HFFc6 (cell line): ENCODE data around the gene SUMO3. TPM values are rescaled to one million over a fixed set of nuclear protein-coding genes. Genes with fewer than 3 reads are reported as not detected.

Experiments used
- DNase-seq: peaks from one replicate; pipeline ENCODE4 v3.0.0-alpha.2; 2018
- H3K27ac Mint-ChIP-seq: 2 replicates; pipeline ENCODE4 v1.8.0; 2020; ENCODE audit warnings: mild to moderate bottlenecking, mixed read lengths
- H3K27me3 Mint-ChIP-seq: 2 replicates; pipeline ENCODE4 v1.8.0; 2021; ENCODE audit warnings: mild to moderate bottlenecking, moderate library complexity, mixed read lengths; ENCODE audit not compliant: insufficient read depth
- H3K36me3 Mint-ChIP-seq: 2 replicates; pipeline ENCODE4 v1.8.0; 2021; ENCODE audit warnings: low read depth, mixed read lengths
- H3K4me1 Mint-ChIP-seq: 2 replicates; pipeline ENCODE4 v1.8.0; 2020; ENCODE audit warnings: low read depth, mixed read lengths
- H3K4me3 Mint-ChIP-seq: 2 replicates; pipeline ENCODE4 v1.8.0; 2020; ENCODE audit warnings: mild to moderate bottlenecking, moderate library complexity, mixed read lengths
- H3K9me3 Mint-ChIP-seq: 2 replicates; pipeline ENCODE4 v1.8.0; 2020; ENCODE audit warnings: mild to moderate bottlenecking, mixed read lengths
- total RNA-seq, 6 experiments: library from RNA; stranded (reverse); fragmentation: NEBNext Ultra II Directional; extraction: Animal tissue kit (Norgen Biotek cat#: 25700); gene quantifications; 2 replicates in 1 of 6; 3 replicates in 5 of 6; pipeline ENCODE4 v1.2.3, GENCODE V29; 2021
- TF ChIP-seq, protein P1 (sequence below): fragments of 200-600 bp; sonication (generic); IDR thresholded peaks from 2 replicates; pipeline ENCODE4 v1.5.0; 2021; ENCODE audit warnings: antibody characterized with exemption, mild to moderate bottlenecking

Gene SUMO3
- total RNA-seq, 6 experiments from 2014 or later, result 116 to 160 (median 147) TPM

DNA sequence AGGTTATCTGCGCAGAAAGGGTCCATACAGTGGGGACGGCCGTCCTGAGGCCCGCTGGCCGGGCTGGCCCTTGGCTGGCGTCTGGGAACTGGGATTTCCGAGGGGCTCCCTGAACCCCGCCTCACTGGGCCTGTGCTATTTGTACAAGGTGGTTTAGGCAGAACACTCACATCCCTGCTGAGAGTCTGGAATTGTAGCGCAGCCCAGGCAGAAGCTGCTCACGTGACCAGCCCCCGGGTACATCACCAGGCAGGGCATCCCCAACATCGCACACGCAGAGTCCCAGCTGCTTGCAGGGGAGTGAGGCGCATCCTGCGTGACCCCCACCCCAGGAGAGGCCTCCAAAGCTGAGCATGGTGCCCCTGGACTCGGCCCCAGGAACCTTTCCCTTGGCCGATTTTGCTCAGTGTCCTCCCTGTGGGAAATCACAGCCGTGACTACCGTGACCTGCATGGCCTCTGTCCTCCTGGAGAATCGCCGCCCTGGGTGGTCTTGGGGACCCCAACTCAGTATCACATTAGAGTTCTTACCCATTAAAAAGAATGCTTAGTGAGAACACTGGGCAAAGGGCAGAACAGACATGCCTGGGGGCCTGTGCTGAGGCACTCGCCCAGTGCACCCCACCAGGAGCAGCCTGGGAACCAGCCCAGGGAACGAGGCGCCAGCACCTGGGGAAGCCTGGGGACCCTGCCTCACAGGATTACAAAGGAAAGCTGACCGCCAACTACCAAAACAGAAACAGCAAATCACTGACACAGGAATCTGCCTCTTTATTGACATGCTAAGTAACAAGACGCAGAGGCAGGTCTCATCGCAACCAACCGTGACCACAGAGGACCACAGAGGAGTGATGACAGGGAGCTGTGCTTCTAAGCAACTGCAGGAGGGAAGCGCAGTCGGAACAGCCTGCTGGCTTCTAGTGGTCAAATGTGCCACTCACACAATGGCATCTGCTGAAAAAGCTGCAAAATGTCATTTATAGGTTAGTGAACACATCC, 49.7 kb downstream of the SUMO3 start:
- Mint-ChIP-seq H3K27me3 (peaks cover 2% of the 10 kb centered on the region), H3K36me3 (peaks cover 10% of the 10 kb centered on the region; the same call in 1 of the 2 replicates), H3K27ac (no peak overlapping the region), H3K4me3 (no peak overlapping the region), H3K9me3 (no peaks in the 10 kb centered on the region), H3K4me1 (peaks cover 9% of the 10 kb centered on the region)
- no peak for DNase-seq
- TF ChIP-seq, protein P1, sequence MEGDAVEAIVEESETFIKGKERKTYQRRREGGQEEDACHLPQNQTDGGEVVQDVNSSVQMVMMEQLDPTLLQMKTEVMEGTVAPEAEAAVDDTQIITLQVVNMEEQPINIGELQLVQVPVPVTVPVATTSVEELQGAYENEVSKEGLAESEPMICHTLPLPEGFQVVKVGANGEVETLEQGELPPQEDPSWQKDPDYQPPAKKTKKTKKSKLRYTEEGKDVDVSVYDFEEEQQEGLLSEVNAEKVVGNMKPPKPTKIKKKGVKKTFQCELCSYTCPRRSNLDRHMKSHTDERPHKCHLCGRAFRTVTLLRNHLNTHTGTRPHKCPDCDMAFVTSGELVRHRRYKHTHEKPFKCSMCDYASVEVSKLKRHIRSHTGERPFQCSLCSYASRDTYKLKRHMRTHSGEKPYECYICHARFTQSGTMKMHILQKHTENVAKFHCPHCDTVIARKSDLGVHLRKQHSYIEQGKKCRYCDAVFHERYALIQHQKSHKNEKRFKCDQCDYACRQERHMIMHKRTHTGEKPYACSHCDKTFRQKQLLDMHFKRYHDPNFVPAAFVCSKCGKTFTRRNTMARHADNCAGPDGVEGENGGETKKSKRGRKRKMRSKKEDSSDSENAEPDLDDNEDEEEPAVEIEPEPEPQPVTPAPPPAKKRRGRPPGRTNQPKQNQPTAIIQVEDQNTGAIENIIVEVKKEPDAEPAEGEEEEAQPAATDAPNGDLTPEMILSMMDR, result no peak

DNA sequence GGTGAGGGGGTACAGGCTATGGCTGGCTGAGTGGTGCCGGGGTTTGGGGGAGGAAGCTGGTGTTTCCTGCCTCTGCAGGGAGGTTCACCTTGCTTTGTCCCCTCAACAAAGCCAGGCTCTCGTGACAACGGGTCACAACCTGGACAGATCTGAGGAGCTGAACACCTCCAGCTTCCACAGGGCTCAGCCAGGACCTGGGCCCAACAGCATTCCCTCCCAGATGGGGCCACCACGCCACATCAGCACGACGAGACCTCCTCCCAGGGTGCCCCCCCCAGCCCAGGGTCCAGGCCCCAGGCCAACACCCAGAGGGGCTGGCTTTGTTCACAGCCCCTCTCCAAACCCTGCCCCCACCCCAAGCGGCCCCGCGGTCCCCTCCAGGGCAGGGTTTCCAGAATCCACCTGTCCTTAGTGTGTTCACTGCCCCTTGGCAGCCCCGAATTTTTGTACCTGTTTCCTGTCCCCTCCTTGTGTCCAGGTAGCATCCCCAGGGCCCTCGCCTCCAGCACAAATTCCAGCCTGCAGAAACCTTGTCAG, 51.0 kb downstream of the SUMO3 start:
- Mint-ChIP-seq H3K9me3 (no peaks in the 10 kb centered on the region), H3K27me3 (peaks cover 2% of the 10 kb centered on the region), H3K27ac (peak overlapping the region; percentile 26; the same call in 1 of the 2 replicates), H3K36me3 (peaks cover 4% of the 10 kb centered on the region; the same call in 1 of the 2 replicates), H3K4me1 (peaks cover 9% of the 10 kb centered on the region), H3K4me3 (no peak overlapping the region)
- TF ChIP-seq, protein P1, result no peak
- no peak for DNase-seq

DNA sequence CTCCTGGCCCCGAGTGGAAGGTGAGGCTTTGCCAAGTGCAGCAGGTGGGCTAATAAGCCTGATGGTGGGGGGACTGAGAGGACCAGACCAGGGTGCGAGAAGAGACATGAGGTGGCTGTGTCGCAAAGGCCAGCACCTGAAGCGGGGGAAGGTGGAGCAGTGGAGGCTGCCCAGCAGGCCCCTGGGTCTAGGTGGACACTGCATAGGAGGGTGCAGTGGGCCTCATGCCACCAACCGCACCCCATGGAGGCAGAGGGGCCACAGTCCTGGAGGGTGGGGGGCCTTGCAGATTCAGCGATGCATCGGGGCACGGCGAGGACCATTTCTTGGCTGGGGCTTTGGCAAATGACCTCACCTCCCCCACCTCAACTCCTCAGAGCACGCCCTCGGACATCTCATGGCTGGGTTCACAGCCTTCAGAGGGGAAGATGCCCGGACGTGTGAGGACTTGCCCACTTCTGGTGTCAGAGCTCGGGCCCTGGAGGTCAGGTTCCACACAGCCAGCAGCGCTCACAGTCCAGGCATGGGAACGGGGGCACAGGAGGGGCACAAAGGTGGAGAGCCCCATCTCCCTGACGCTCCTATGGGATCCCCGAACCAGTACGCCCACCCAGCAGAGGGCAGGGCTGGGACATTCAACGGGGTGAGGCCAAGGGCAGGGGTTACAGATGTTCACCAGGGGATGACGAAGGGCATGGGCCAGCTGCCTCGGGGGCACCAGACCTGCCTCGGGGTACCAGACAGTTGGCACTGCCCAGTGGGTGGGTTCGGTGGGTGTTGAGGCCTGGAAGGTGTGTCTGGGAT, 51.6 kb downstream of the SUMO3 start:
- Mint-ChIP-seq H3K9me3 (no peaks in the 10 kb centered on the region), H3K4me1 (peaks cover 9% of the 10 kb centered on the region), H3K27me3 (peaks cover 5% of the 10 kb centered on the region), H3K4me3 (no peak overlapping the region), H3K36me3 (peaks cover 4% of the 10 kb centered on the region; the same call in 1 of the 2 replicates), H3K27ac (peak overlapping the region; percentile 42)
- TF ChIP-seq, protein P1, result no peak
- no peak for DNase-seq

DNA sequence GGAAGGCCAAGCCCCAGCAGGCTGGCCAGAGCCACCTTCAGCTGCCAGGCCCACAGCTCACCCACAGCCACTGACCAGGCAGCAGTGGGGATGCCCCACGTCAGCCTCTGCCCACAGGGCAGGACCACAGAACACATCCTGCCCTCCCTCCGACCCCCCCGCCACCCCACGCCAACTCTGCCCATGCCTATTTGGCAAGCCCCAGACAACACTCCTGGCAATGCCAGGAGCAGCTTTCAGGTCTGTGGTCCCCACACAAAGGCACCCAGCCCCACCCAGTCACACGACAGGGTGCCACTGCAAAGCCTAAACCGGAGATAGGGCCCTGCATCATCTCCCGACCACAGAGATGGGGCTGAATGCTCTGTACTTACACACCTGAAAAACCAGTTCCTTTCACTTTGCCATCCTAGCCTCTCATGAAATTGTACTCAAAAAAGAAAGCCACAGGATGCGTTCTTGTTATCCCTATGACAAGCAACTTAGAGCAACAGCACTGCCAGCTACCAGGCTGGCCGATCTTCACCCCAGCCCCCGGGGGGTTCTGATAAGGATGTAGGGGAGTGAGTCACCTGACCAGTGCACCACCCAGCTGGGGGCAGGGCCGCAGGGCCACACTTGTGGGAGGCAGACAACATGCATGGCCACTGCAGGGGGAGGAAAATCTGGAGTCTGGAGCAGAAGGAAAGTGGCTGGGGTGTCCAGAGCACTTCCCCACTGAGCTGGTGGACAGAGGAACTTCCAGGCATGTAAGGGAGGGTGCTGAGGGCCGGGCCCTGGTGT, 52.4 kb downstream of the SUMO3 start:
- peak overlapping the region; percentile 17; the same call in 1 of the 2 replicates for H3K4me3 Mint-ChIP-seq
- no peaks in the 10 kb centered on the region; the same call in 1 of the 2 replicates for H3K36me3 Mint-ChIP-seq
- peak; percentile 5 for DNase-seq
- TF ChIP-seq, protein P1, result no peak
- H3K27ac Mint-ChIP-seq, result peak overlapping the region; percentile 42
- H3K9me3 Mint-ChIP-seq, result no peaks in the 10 kb centered on the region
- H3K27me3 Mint-ChIP-seq, result peaks cover 5% of the 10 kb centered on the region
- peaks cover 9% of the 10 kb centered on the region for H3K4me1 Mint-ChIP-seq
